ENCODE results near the gene CDKL4.

GRCh38 chr2:39264733-39265132 is 21.0 kb upstream of the CDKL4 start:
- TF ChIP-seq POLR2A (IDR thresholded peaks at IDR 0.05; ENCODE audit: low read length) (no peak), GATA1 (IDR thresholded peaks at IDR 0.05; ENCODE audit: low read depth, low read length) (no peak)
